SU-DHL-6 (cell line): Measurements from ENCODE around the gene PAAF1.

Experiments used
- H2AFZ ChIP-seq: fragments of 200-600 bp; sonication (generic); 2 replicates; pipeline ENCODE4 v1.6.1; 2014; ENCODE audit warnings: low read depth, mild to moderate bottlenecking, moderate library complexity, mixed read lengths, antibody characterized with exemption, low read length; ENCODE audit not compliant: severe bottlenecking
- H3F3A ChIP-seq: fragments of 200-600 bp; shearing (Covaris generic); 2 replicates; pipeline ENCODE4 v1.6.0; 2016; ENCODE audit warnings: antibody characterized with exemption, mild to moderate bottlenecking; ENCODE audit not compliant: insufficient read depth
- H3K27ac ChIP-seq: fragments of 200-600 bp; sonication (generic); 2 replicates; pipeline ENCODE4 v1.5.1; 2016; ENCODE audit warnings: low read depth, mild to moderate bottlenecking, low read length, moderate library complexity, mixed read lengths
- H3K27me3 ChIP-seq: fragments of 200-600 bp; sonication (generic), shearing (Covaris generic); 2 replicates; pipeline ENCODE4 v1.6.0; 2014; ENCODE audit warnings: mild to moderate bottlenecking, low read length
- H3K36me3 ChIP-seq: fragments of 200-600 bp; sonication (generic); 2 replicates; pipeline ENCODE4 v1.6.1; 2014; ENCODE audit warnings: mild to moderate bottlenecking, low read length, mixed read lengths
- H3K4me2 ChIP-seq: fragments of 300-600, 200-600 bp; shearing (Covaris generic), sonication (generic); 2 replicates; pipeline ENCODE4 v1.6.0; 2014; ENCODE audit warnings: low read length, low read depth, mild to moderate bottlenecking; ENCODE audit not compliant: poor library complexity, severe bottlenecking
- H3K4me3 ChIP-seq: fragments of 200-600 bp; sonication (generic); 2 replicates; pipeline ENCODE4 v1.5.1; 2014; ENCODE audit warnings: antibody characterized with exemption, low read length, mild to moderate bottlenecking, mixed read lengths; ENCODE audit not compliant: insufficient read depth, poor library complexity, severe bottlenecking
- H3K79me2 ChIP-seq: fragments of 200-600 bp; sonication (generic); 2 replicates; pipeline ENCODE4 v1.6.1; 2014; ENCODE audit warnings: mild to moderate bottlenecking, low read length, moderate library complexity; ENCODE audit not compliant: insufficient read depth
- H3K9ac ChIP-seq: fragments of 200-600 bp; sonication (generic); 2 replicates; pipeline ENCODE4 v1.7.0; 2014; ENCODE audit warnings: mild to moderate bottlenecking, low read length
- H3K9me2 ChIP-seq: fragments of 200-600 bp; sonication (generic); replicated peaks from 2 replicates; pipeline ENCODE4 v1.6.1; 2014; ENCODE audit warnings: low read length; ENCODE audit not compliant: insufficient read depth
- H3K9me3 ChIP-seq: fragments of 200-600 bp; sonication (generic); 2 replicates; pipeline ENCODE4 v1.6.1; 2014; ENCODE audit warnings: low read length, mixed read lengths; ENCODE audit not compliant: insufficient read depth
- H4K20me1 ChIP-seq: fragments of 200-600 bp; sonication (generic); 2 replicates; pipeline ENCODE4 v1.6.1; 2014; ENCODE audit warnings: low read depth, mild to moderate bottlenecking, antibody characterized with exemption, low read length, moderate library complexity, mixed read lengths
- CTCF ChIP-seq: fragments of 200-600 bp; sonication (generic); IDR thresholded peaks from one replicate; pipeline ENCODE4 v1.5.1; 2017; ENCODE audit warnings: antibody characterized with exemption, mild to moderate bottlenecking, low read length, moderate library complexity; ENCODE audit not compliant: insufficient read depth, poor library complexity, severe bottlenecking
- EZH2phosphoT487 ChIP-seq: fragments of 200-600 bp; sonication (generic), shearing (Covaris generic); conservative IDR thresholded peaks from 2 replicates; pipeline ENCODE4 v1.6.1; 2018; ENCODE audit warnings: mild to moderate bottlenecking, antibody characterized with exemption, low read length, moderate library complexity, mixed read lengths

Gene PAAF1

GRCh38 chr11:73876424-73877310 is at the start of gene PAAF1, which contains the start of gene COA4:
PAAF1 (plus strand) TSS chr11:73876999; CDS start chr11:73877022, 23 bp downstream.
COA4 (minus strand) TSS chr11:73876846; CDS start chr11:73873378, 3,468 bp downstream.
- Histone ChIP-seq H3K9ac (peak within 1 kb of the TSS; percentile 88), H3K4me3 (peak within 1 kb of the TSS; percentile 92), H4K20me1 (no peaks in the 10 kb centered on the region), H3K27ac (peak within 1 kb of the TSS; percentile 79), H2AFZ (peak within 1 kb of the TSS; percentile 58), H3F3A (peaks cover 4% of the 10 kb centered on the region; the same call in 1 of the 2 replicates), H3K79me2 (peaks cover 40% of the 10 kb centered on the region), H3K27me3 (no peaks in the 10 kb centered on the region), H3K36me3 (0 out of 2 replicates have a peak, but pooled peaks cover 4% of the 10 kb centered on the region), H3K9me2 (no peaks in the 10 kb centered on the region), H3K4me2 (peak within 1 kb of the TSS; percentile 74), H3K9me3 (no peaks in the 10 kb centered on the region)
- TF ChIP-seq CTCF (no peak), EZH2phosphoT487 (no peak)

GRCh38 chr11:73830261-73830660 is 46.5 kb upstream of the PAAF1 start:
- H3K9me3 ChIP-seq = no peaks in the 10 kb centered on the region
- H4K20me1 ChIP-seq = no peaks in the 10 kb centered on the region
- no peak overlapping the region for H3K4me3 ChIP-seq
- no peak overlapping the region for H3K4me2 ChIP-seq
- TF ChIP-seq EZH2phosphoT487 = no peak
- no peak for TF ChIP-seq CTCF
- H3K9ac ChIP-seq = no peak overlapping the region
- H2AFZ ChIP-seq = no peak overlapping the region
- no peaks in the 10 kb centered on the region for H3K27me3 ChIP-seq
- 0 out of 2 replicates have a peak, but pooled peaks cover 5% of the 10 kb centered on the region for H3K36me3 ChIP-seq
- H3K27ac ChIP-seq = no peak overlapping the region
- H3K9me2 ChIP-seq = no peaks in the 10 kb centered on the region
- peaks cover 4% of the 10 kb centered on the region; the same call in 1 of the 2 replicates for H3K79me2 ChIP-seq
- no peaks in the 10 kb centered on the region for H3F3A ChIP-seq

- TF ChIP-seq CTCF (no peak), EZH2phosphoT487 (no peak)
- H3K4me2 ChIP-seq = no peak overlapping the region
- no peak overlapping the region for H3K27ac ChIP-seq
- no peaks in the 10 kb centered on the region for H3K27me3 ChIP-seq
- no peaks in the 10 kb centered on the region for H3F3A ChIP-seq
- H3K9me2 ChIP-seq = no peaks in the 10 kb centered on the region
- H4K20me1 ChIP-seq = no peaks in the 10 kb centered on the region
- 0 out of 2 replicates have a peak, but pooled peaks cover 5% of the 10 kb centered on the region for H3K36me3 ChIP-seq
- no peak overlapping the region for H3K9ac ChIP-seq
- H2AFZ ChIP-seq = no peak overlapping the region
- peaks cover 4% of the 10 kb centered on the region; the same call in 1 of the 2 replicates for H3K79me2 ChIP-seq
- H3K9me3 ChIP-seq = no peaks in the 10 kb centered on the region
- no peak overlapping the region for H3K4me3 ChIP-seq
These were observed 43.7 kb upstream of the PAAF1 start for GRCh38 chr11:73833067-73833466.
